ENCODE results near the gene ZNF529.
A peak's percentile ranks its signal among the peaks of the same experiment; 100 is the strongest.

ZNF529 gene

DNA sequence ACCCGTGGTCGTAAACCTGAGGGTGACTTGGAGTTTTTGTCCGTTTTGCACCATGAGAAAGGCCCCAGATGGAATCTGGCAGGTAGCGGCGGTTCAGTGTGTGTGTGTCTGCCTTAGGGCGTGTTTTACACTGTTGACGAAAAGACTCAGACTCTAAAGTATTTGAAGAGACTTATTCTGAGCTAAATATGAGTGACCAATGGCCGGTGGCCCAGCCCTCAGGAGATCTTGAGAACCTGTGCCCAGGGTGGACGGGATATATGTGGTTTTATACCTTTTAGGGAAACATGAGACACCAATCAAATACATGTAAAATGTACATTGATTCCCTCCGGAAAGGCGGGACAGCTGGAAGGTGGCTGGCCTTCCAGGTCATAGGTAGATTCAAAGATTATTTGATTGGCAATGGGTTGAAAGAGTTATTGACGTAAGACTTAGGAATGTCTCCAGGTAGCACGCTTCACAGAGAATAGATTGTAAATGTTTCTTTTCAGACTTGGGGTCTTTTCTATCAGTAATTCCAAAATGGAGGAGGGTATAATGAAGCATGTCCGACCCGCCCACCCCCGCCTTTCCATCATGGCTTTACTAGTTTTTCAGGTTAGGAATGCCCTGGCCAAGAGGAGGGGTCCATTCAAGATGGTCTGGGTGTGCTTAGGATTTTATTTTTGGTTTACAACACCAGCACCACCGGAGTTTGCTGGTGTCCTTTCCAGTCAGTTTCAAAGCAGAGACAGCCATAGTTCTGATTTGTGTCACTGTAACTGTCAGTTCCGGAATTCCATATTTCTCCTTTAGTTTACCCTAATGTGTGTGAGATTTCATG is 1.0 kb upstream of the ZNF529 start:
- Histone ChIP-seq H3K4me1 (ENCODE audit: control insufficient read depth in 2 of 2, insufficient read depth in 2 of 2, low read length in 2 of 2) (peaks cover 0 to 7% of the 10 kb centered on the region in 2 donors), H3K36me3 (ENCODE audit: control insufficient read depth in 2 of 2, insufficient read depth in 2 of 2, low read length in 2 of 2) (peaks cover 15 to 28% of the 10 kb centered on the region in 2 donors), H3K27ac (ENCODE audit: low read depth in 2 of 2, low read length in 2 of 2) (peak overlapping the region in 1 of 2 donors; percentile 76), H3K27me3 (ENCODE audit: control insufficient read depth in 2 of 2, insufficient read depth in 2 of 2, low read length in 2 of 2) (no peaks in the 10 kb centered on the region), H3K9ac (ENCODE audit: low read depth in 1 of 2, low read length in 2 of 2) (peak overlapping the region; percentile 79 to 85), H3K9me3 (ENCODE audit: control insufficient read depth in 2 of 2, low read length in 2 of 2) (peaks cover 0 to 4% of the 10 kb centered on the region in 2 donors), H3K4me3 (ENCODE audit: low read length in 2 of 2) (peak overlapping the region; percentile 82 to 99)

DNA sequence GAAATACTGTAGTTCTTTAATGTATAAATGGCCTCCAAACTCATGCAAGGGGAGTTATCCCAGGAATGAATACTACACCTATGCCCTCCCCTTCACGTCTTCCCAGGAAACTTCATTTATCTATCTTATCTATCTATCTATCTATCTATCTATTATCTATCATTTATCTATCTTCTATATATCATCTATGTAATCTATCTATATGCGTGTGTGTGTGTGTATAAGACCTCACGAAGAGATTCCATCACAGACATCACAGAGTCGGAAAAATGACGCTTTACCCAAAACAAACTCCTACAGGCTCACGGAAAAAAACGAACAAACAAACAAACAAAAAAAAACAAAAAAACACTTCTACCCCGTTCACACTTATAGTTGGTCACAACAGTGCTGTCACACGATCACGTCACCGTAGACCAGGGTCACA is 486 bp downstream of the ZNF529 start:
- Histone ChIP-seq H3K36me3 (ENCODE audit: control insufficient read depth in 2 of 2, insufficient read depth in 2 of 2, low read length in 2 of 2) (peaks cover 14 to 32% of the 10 kb centered on the region in 2 donors), H3K9ac (ENCODE audit: low read depth in 1 of 2, low read length in 2 of 2) (peak overlapping the region; percentile 79 to 85), H3K27ac (ENCODE audit: low read depth in 2 of 2, low read length in 2 of 2) (peak overlapping the region; percentile 76 to 81), H3K27me3 (ENCODE audit: control insufficient read depth in 2 of 2, insufficient read depth in 2 of 2, low read length in 2 of 2) (no peaks in the 10 kb centered on the region), H3K4me3 (ENCODE audit: low read length in 2 of 2) (peak overlapping the region; percentile 82 to 99), H3K9me3 (ENCODE audit: control insufficient read depth in 2 of 2, low read length in 2 of 2) (peaks cover 0 to 11% of the 10 kb centered on the region in 2 donors), H3K4me1 (ENCODE audit: control insufficient read depth in 2 of 2, insufficient read depth in 2 of 2, low read length in 2 of 2) (peaks cover 0 to 7% of the 10 kb centered on the region in 2 donors)

DNA sequence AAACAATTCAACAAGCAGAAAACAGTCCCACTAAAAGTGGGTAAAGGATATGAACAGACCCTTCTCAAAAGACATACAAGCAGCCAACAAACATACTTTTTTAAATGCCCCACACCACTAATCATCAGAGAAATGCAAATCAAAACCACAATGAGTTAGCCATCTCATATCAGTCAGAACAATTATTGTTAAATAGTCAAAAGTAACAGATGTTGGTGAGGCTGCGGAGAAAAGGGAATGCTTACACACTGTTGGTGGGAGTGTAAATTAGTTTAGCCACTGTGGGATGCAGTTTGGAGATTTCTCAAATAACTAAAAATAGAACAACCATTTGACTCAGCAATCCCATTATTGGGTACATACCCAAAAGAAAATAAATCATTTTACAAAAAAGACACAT is 8.7 kb downstream of the ZNF529 start:
- H3K36me3 ChIP-seq (ENCODE audit: control insufficient read depth in 2 of 2, insufficient read depth in 2 of 2, low read length in 2 of 2), result peaks cover 18 to 32% of the 10 kb centered on the region in 2 donors
- peaks cover 26 to 51% of the 10 kb centered on the region in 2 donors for H3K9me3 ChIP-seq (ENCODE audit: control insufficient read depth in 2 of 2, low read length in 2 of 2)
- H3K27ac ChIP-seq (ENCODE audit: low read depth in 2 of 2, low read length in 2 of 2), result no peak overlapping the region
- H3K4me3 ChIP-seq (ENCODE audit: low read length in 2 of 2), result no peak overlapping the region
- no peaks in the 10 kb centered on the region for H3K4me1 ChIP-seq (ENCODE audit: control insufficient read depth in 2 of 2, insufficient read depth in 2 of 2, low read length in 2 of 2)
- no peaks in the 10 kb centered on the region for H3K27me3 ChIP-seq (ENCODE audit: control insufficient read depth in 2 of 2, insufficient read depth in 2 of 2, low read length in 2 of 2)
- H3K9ac ChIP-seq (ENCODE audit: low read depth in 1 of 2, low read length in 2 of 2), result no peak overlapping the region

DNA sequence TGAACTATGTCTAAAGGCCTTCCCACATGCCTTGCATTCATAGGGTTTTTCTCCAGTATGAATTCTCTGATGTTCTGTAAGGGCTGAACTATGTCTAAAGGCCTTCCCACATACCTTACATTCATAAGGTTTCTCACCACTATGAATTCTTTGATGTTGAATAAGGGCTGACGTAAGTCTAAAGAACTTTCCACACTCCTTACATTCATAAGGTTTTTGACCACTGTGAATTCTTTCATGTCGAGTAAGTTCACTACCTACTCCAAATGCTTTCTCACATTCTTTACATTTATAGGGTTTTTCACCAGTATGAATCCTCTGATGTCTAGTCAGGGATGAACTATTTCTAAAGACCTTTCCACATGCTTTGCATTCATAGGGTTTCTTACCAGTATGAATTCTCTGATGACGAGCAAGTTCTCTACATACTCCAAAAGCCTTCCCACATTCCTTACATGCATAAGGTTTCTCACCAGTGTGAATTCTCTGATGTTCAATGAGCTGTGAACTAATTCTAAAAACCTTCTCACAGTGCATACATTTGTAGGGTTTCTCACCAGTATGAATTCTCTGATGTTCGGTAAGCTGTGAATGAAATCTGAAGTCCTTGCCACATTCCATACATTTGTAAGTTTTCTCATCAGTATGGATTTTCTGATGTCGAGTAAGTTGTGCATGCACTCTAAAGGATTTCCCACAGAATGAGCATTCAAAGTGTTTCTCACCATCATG is 25.9 kb downstream of the ZNF529 start:
- Histone ChIP-seq H3K9ac (ENCODE audit: low read depth in 1 of 2, low read length in 2 of 2) (no peak overlapping the region), H3K27ac (ENCODE audit: low read depth in 2 of 2, low read length in 2 of 2) (no peak overlapping the region), H3K4me3 (ENCODE audit: low read length in 2 of 2) (peak overlapping the region in 1 of 2 donors; percentile 14), H3K9me3 (ENCODE audit: control insufficient read depth in 2 of 2, low read length in 2 of 2) (peaks cover 77 to 80% of the 10 kb centered on the region in 2 donors), H3K4me1 (ENCODE audit: control insufficient read depth in 2 of 2, insufficient read depth in 2 of 2, low read length in 2 of 2) (no peaks in the 10 kb centered on the region), H3K36me3 (ENCODE audit: control insufficient read depth in 2 of 2, insufficient read depth in 2 of 2, low read length in 2 of 2) (peaks cover 56 to 58% of the 10 kb centered on the region in 2 donors), H3K27me3 (ENCODE audit: control insufficient read depth in 2 of 2, insufficient read depth in 2 of 2, low read length in 2 of 2) (no peaks in the 10 kb centered on the region)

DNA sequence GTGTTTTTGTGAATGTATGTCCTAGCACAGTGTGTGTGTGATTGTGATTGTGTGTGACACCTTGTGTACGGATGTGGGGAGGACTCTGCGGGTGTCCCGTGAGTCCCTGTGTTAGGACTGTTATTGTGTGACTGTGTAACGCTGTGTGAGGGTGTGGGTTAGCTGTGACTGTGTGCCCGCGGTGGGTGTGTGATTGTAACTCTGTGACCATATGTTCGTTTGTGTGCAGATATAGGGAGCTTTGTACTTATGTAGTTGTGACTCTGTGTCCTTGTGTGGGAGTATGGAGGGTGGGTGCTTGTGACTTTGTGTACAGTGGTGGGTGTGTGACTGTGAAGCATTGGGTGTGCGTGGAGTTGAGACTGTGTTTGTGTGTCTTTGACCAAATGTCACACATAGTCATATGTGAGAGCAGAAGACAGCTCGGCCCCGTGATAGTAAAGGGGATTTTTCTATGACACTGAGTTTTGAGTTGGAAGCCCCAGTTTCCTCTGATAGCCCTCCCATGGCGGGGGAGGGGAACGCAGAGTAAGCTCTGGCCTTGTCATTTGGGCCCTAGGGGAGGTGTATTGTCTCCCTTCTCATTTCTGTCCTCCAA is 44.1 kb downstream of the ZNF529 start:
- H3K4me3 ChIP-seq (ENCODE audit: low read length in 2 of 2), result peak overlapping the region; percentile 93 to 96
- no peaks in the 10 kb centered on the region for H3K27me3 ChIP-seq (ENCODE audit: control insufficient read depth in 2 of 2, insufficient read depth in 2 of 2, low read length in 2 of 2)
- peaks cover 6 to 9% of the 10 kb centered on the region in 2 donors for H3K36me3 ChIP-seq (ENCODE audit: control insufficient read depth in 2 of 2, insufficient read depth in 2 of 2, low read length in 2 of 2)
- peaks cover 6 to 12% of the 10 kb centered on the region in 2 donors for H3K4me1 ChIP-seq (ENCODE audit: control insufficient read depth in 2 of 2, insufficient read depth in 2 of 2, low read length in 2 of 2)
- peak overlapping the region; percentile 91 for H3K27ac ChIP-seq (ENCODE audit: low read depth in 2 of 2, low read length in 2 of 2)
- H3K9ac ChIP-seq (ENCODE audit: low read depth in 1 of 2, low read length in 2 of 2), result peak overlapping the region; percentile 71 to 93
- peaks cover 8 to 15% of the 10 kb centered on the region in 2 donors for H3K9me3 ChIP-seq (ENCODE audit: control insufficient read depth in 2 of 2, low read length in 2 of 2)

DNA sequence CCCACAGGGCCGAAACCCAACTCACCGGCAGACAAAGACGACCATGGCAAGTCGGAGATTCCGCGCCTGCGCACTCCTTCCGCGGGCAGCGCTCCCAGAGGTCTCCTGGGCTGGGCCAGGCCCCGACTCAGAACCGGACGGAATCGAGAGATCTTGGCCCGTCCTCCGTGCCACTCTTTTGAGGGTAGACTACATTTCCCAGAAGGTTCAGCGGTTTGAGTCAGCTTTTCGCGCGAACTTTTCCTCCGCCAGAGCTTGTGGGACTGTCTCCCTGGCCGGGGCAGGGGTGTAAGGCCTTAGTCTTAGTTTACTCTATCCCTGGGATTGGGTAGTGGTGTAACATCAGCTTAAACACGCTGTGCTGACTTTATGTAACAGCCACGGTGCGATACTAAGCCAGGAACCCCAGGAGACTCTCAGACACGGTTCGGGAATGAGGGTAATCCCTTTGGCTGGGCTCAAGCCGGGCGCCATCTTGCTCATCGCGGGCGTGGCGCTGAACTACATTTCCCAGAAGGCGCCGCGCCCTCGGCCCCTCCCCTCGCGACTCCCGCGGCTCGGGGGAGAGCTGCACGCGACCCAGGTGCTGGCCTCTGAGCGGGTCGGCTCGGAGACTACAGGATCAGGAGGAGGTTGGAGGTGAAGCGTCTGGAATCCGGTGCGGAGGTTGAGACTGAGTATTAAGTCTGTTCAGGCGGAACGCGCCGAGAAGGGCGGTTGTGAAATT is 44.7 kb downstream of the ZNF529 start, which contains the start of gene ZNF260:
Gene ZNF260, minus strand, starts transcription at position 78 of the 727 bp plus-strand sequence. CDS start 13,033 bp downstream, outside the sequence.
- Histone ChIP-seq H3K36me3 (ENCODE audit: control insufficient read depth in 2 of 2, insufficient read depth in 2 of 2, low read length in 2 of 2) (peaks cover 6 to 9% of the 10 kb centered on the region in 2 donors), H3K9me3 (ENCODE audit: control insufficient read depth in 2 of 2, low read length in 2 of 2) (peaks cover 4 to 15% of the 10 kb centered on the region in 2 donors), H3K4me1 (ENCODE audit: control insufficient read depth in 2 of 2, insufficient read depth in 2 of 2, low read length in 2 of 2) (peaks cover 6 to 12% of the 10 kb centered on the region in 2 donors), H3K27me3 (ENCODE audit: control insufficient read depth in 2 of 2, insufficient read depth in 2 of 2, low read length in 2 of 2) (no peaks in the 10 kb centered on the region), H3K4me3 (ENCODE audit: low read length in 2 of 2) (peak within 1 kb of the TSS; percentile 93 to 96), H3K27ac (ENCODE audit: low read depth in 2 of 2, low read length in 2 of 2) (peak within 1 kb of the TSS; percentile 91), H3K9ac (ENCODE audit: low read depth in 1 of 2, low read length in 2 of 2) (peak within 1 kb of the TSS; percentile 71 to 93)

DNA sequence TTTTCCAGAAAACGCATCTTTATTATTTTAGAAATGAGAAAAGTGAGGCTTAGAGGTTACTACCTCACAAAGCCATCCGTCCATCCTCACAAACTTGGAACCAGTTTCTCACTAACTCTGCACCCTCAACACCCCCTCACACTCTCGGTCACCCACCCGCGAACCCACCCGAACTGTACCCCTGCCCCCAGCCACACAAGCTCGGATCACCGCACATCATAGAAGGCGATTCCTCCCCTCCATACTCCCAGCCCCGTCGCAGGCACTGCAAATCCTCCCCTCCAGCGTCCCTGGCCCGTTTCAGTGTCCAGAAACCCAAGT is 45.3 kb downstream of the ZNF529 start:
- Histone ChIP-seq H3K9me3 (ENCODE audit: control insufficient read depth in 2 of 2, low read length in 2 of 2) (peaks cover under 1 to 16% of the 10 kb centered on the region in 2 donors), H3K36me3 (ENCODE audit: control insufficient read depth in 2 of 2, insufficient read depth in 2 of 2, low read length in 2 of 2) (peaks cover 11 to 14% of the 10 kb centered on the region in 2 donors), H3K4me3 (ENCODE audit: low read length in 2 of 2) (peak overlapping the region; percentile 93 to 96), H3K4me1 (ENCODE audit: control insufficient read depth in 2 of 2, insufficient read depth in 2 of 2, low read length in 2 of 2) (peaks cover 6 to 12% of the 10 kb centered on the region in 2 donors), H3K9ac (ENCODE audit: low read depth in 1 of 2, low read length in 2 of 2) (peak overlapping the region; percentile 71 to 93), H3K27ac (ENCODE audit: low read depth in 2 of 2, low read length in 2 of 2) (peak overlapping the region; percentile 91), H3K27me3 (ENCODE audit: control insufficient read depth in 2 of 2, insufficient read depth in 2 of 2, low read length in 2 of 2) (no peaks in the 10 kb centered on the region)

DNA sequence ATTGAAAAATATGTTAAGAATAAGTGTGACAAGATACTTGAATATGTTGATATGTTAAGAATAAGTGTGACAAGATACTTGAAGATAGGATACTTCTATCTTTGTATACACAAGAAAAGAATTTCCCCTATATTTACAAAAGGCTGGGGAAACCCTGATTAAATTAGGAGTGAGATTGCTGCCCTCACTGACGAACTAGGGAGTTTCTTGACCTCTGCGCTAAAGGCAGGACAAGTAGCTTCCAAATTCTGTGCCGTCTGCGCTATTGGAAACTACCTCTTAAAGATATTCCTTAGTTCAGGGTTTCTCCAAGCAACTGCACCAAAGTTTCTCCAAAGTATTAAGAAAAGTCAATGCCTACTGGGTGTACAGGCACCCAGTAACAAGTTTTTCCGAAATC is 45.8 kb downstream of the ZNF529 start:
- Histone ChIP-seq H3K27ac (ENCODE audit: low read depth in 2 of 2, low read length in 2 of 2) (no peak overlapping the region), H3K9me3 (ENCODE audit: control insufficient read depth in 2 of 2, low read length in 2 of 2) (peaks cover 3 to 19% of the 10 kb centered on the region in 2 donors)

DNA sequence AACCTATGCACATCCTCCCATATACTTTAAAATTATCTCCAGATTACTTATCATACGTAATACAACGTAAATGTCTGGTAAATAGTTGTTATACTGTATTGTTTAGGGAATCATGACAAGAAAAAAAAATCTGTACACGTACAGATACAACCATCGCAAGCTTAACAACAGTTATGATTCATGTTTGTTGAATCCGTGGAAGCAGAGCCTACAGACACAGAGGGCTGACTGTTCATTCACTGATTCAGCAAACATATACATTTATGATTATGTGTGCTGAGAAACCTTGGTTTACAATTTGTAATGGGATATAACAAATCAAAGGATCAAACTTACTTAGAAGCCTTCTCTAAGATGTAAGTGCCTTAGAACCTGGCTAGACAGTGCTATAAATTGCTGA is 46.5 kb downstream of the ZNF529 start:
- Histone ChIP-seq H3K27ac (ENCODE audit: low read depth in 2 of 2, low read length in 2 of 2) (no peak overlapping the region), H3K4me3 (ENCODE audit: low read length in 2 of 2) (peak overlapping the region in 1 of 2 donors; percentile 20), H3K36me3 (ENCODE audit: control insufficient read depth in 2 of 2, insufficient read depth in 2 of 2, low read length in 2 of 2) (peaks cover 13 to 22% of the 10 kb centered on the region in 2 donors), H3K9me3 (ENCODE audit: control insufficient read depth in 2 of 2, low read length in 2 of 2) (peaks cover 3 to 19% of the 10 kb centered on the region in 2 donors), H3K27me3 (ENCODE audit: control insufficient read depth in 2 of 2, insufficient read depth in 2 of 2, low read length in 2 of 2) (no peaks in the 10 kb centered on the region), H3K9ac (ENCODE audit: low read depth in 1 of 2, low read length in 2 of 2) (no peak overlapping the region), H3K4me1 (ENCODE audit: control insufficient read depth in 2 of 2, insufficient read depth in 2 of 2, low read length in 2 of 2) (peaks cover 6 to 12% of the 10 kb centered on the region in 2 donors)

More for the DNA sequence above, 45.8 kb downstream of the ZNF529 start:
- Histone ChIP-seq H3K4me1 (ENCODE audit: control insufficient read depth in 2 of 2, insufficient read depth in 2 of 2, low read length in 2 of 2) (peaks cover 6 to 12% of the 10 kb centered on the region in 2 donors), H3K4me3 (ENCODE audit: low read length in 2 of 2) (peak overlapping the region; percentile 93 to 96), H3K9ac (ENCODE audit: low read depth in 1 of 2, low read length in 2 of 2) (peak overlapping the region; percentile 71 to 93), H3K36me3 (ENCODE audit: control insufficient read depth in 2 of 2, insufficient read depth in 2 of 2, low read length in 2 of 2) (peaks cover 13 to 19% of the 10 kb centered on the region in 2 donors), H3K27me3 (ENCODE audit: control insufficient read depth in 2 of 2, insufficient read depth in 2 of 2, low read length in 2 of 2) (no peaks in the 10 kb centered on the region)

Data from mucosa of rectum (tissue), 2 donors.